Measurements from ENCODE around the gene GNPTAB.
"Not testable (repeated sequence)": the region's sequence is repeated elsewhere in the genome, so short reads cannot be mapped to it uniquely, and the experiment has no call there.

The GNPTAB gene

DNA sequence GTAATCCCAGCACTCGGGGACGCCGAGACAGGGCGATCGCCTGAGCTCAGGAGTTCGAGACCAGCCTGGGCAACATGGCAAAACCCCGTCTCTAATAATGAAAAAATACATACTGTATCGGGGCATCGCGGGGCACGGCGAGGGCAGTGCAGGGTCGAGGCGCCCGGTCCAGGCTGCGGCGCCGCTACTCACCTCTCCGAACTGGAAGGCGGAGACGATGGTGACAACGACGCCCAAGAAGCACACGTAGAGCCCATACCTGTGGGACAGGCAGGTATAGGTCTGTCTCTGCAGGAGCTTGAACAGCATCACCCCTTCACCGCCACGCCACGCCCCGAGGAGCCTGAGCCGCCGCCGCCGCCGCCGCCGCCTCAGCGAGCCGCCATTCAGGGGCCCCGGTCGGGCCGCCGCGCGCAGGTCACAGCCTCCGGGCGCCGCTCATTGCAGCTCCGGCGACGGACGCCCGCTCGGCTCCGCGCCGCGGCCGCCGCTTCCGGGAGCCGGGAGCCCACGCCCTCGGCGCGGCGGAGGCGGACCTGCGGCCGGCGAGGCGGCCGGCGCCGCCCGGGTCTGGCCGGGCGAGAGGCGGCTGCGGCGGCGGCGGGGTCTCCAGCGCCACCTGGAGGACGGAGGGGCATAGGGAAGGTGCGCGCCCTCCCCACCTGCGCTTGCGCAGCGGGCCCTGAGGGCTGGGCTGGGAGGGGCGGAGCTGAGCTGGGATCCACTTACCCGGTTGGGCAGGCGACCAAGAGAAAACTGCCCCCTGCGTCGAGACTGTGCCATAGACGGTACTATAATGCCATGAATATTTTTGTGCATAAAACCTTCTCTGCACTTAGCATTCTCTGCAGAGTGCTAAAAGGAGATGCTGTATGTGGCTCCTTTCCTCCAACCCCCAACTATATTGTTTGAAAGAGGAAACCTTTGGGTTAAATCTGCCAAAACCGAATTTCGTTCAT lies at the start of gene GNPTAB:
Gene GNPTAB, minus strand, starts transcription at position 593 of the 959 bp plus-strand sequence. Its CDS starts 284 bp downstream, at position 309.
- DNase-seq = peak; percentile 94

DNA sequence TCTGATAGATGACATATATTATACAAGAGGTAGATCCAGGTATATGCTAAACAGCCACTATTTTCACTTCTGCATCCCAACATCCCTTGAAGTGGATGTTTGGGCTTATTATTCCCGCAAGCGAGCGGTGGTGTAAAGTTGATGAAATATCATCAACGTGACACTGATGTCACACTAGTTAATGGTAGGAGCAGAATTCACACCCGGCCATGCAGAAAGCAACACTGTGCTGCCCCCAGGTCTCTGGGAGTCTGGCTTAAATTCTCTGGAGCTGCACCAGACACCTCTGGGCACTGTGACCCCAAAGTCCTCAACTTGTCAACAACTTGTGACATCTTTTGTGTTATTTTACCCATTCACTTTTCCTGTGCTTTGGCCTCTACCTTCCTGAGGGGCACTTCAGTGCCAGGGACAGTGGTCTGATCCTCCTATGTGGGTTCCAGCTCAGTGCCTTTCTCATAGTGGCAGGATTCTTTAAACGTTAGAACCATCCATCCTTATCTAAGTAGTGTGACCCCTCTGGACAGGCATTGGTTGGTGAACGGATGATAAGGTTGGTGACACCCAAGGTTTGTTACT lies 47.6 kb upstream of the GNPTAB start:
- peak; percentile 82 for DNase-seq

DNA sequence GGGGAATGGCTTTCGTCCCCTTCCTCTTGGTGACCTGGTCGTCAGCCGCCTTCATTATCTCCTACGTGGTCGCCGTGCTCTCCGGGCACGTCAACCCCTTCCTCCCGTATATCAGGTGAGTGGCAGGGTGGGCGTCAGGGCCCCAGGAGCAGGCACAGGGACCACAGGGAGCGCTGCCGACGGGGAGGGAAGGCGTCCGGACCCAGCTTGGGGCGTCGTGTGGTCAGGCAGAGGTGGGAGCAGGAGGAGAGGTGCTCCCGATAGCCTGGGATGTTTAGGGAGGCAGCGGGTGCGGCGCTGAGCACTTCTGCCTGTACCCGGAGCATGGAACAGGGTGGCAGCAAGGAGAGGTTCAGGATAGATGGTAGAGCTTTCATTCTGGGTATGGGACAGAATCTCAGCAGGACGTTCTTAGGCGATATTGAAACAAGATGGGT lies 47.1 kb upstream of the GNPTAB start:
- no peak for DNase-seq

DNA sequence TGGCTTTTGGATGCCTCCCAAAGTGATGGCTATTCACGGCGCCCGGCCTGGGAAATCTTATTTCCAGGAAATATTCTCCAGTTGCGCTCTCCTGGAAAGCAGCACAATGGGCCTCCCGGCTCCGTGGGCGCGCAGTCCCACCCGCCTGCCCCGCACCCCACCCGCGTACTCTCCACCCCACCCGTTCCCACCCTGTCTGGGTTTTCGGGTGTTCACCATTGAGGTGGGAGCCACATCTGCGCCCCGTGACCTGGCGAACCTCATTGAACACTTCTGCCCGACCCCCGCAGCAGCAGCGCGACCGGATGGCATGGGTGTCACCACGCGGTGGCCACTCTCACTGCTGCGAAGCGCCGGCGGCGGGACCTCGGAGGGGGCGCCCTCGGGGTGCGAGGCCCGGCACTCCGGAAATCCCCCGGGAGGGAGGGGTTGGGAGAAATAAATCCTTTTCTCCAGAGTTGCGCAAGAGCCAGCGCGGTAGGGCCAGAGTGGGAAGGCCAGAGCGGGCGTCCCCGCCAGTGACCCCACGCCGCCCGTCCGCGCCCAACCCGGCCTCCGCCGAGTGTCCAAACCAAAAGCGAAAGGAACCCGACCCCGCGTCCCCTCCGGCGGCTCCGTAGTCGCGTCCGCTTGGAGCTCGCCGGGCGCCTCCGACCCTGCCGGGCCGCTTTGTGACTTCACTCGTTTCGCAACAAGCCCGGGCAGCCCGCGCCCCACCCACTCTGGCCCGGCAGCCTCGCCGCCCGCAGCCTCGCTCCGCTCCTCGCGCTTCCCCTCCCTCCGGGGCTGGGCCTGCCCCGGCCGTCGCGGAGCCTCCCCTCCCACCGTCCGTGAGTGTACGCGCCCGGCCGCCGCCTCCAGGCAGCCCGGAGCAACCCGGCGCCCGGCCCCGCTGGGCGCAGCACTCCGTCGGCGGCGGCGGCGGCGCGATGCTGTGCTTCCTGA lies 46.4 kb upstream of the GNPTAB start, which contains the start of gene DRAM1:
Gene DRAM1, plus strand, starts transcription at position 720 of the 945 bp plus-strand sequence. Its CDS starts 210 bp downstream, at position 930.
- peak; percentile 98 for DNase-seq

DNA sequence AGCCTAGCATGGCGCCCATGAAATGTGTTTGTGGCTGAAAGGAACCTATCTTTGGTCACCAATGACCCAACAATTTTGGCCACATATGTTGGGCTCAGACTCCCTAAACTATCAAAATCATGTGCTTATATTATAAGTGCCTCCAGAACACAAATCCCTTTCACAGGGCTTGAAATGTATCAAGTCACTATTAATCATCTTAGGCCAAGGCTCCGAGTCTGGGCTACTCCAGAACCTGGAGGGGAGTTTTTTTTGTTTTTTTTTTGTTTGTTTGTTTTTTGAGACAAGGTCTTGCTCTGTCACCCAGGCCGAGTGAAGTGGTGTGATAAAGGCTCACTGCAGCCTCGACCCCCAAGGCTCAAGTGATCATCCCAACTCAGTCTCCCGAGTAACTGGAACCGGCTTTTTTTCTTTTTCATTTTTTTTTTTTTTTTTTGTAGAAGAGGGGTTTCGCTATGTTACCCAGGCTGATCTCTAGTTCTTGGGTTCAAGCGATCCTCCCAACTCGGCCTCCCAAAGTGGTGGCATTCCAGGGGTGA lies 45.6 kb upstream of the GNPTAB start:
- DNase-seq = no peak

DNA sequence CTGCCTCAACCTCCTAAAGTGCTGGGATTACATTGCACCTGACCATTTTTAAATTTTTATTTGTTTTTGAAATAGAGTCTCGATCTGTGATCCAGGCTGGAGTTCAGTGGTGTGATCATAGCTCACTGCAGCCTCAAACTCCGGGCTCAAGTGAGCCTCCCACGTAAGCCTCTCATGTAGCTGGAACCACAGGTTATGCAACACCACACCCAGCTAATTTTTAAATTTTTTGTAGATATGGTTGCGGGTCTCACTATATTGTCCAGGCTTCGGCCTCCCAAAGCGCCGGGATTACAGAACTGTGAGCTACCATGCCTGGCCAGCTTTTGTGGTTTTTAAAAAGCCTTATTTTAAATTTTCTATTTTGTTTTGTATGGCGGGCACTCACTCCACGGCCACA lies 44.4 kb upstream of the GNPTAB start:
- DNase-seq = peak; percentile 71

DNA sequence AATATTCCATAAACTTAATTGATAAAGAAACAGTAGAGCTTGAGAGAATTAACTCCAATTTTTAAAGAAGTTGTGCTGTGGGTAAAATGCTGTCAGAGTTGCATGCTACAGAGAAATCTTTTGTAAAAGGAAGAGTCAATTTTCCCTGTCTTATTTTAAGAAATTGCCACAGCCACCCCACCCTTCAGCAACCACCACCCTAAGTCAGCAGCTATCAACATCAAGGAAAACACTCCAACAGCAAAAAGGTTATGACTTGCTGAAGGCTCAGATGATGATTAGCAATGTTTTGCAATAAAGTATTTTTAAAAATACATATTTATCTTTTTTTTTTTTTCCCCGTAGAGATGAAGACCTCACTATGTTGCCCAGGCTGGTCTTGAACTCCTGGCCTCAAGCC lies 40.2 kb upstream of the GNPTAB start:
- peak; percentile 75 for DNase-seq

DNA sequence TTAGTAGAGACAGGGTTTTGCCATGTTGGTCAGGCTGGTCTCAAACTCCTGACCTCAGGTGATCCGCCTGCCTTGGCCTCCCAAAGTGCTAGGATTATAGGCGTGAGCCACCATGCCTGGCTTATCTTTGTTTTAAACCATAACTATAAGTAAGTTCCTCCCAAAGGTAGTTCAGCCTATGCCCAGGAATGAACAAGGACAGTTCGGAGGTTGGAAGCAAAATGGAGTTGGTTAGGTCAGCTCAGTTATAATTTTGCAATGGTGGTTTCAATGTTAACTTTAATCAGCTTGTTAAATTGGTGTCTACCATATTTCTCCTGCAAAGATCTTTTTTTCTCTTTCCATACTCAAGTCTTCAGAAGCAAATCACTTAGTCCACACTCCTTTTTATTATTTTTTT lies 36.9 kb upstream of the GNPTAB start:
- not testable (repeated sequence) for DNase-seq

DNA sequence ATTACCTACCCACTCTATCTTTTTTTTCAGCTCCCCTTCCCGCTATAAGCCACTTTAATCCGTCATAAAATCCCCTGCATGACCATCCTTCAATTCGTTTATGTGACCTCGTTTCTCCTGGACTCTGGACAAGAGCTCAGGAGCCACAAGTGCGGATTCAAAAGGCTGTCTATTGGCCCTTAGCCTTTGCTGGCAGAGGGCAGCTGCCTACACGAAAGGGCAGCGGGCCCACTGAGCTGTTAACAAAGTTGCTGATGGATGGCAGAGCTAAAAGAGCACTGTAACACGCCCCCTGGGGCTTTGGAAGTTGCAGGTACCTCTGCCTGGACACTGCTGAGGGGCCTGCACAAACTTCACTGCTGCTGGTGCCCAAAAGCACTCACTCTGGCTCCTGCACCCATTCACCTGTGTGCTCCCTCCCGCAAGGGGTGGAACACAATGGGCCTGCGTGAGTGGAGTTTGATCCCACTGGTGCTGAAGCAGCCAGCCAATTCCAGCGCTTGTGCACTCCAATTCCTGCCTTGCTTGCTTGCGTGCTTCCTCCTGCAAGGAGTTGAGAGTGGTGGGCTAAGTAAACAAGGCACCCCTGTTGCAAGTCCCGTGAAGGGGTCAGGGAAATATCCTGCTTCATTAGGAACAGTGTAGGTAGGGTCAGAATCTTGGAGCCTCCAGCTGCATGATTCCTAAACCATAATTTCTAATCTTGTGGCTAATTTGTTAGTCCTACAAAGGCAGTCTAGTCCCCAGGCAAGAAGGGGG lies 36.0 kb upstream of the GNPTAB start:
- DNase-seq = no peak

DNA sequence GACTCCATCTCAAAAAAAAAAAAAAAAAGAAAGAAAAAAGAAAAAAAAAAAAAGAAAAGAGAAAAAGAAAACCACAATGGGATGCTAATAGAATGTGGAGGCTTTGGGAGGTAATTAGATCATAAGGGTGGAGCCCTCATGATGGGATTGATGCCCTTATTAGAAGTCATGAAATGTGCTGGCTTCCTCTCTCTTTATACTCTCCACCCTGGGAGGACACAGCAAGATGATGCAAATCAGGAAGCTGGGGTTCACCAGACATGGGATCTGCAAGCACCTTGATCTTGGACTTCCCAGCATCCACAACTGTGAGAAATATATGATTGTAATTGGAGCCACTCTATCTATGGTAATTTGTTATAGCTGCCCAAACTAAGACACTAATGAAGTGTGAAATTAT lies 33.2 kb upstream of the GNPTAB start:
- DNase-seq = peak; percentile 88

DNA sequence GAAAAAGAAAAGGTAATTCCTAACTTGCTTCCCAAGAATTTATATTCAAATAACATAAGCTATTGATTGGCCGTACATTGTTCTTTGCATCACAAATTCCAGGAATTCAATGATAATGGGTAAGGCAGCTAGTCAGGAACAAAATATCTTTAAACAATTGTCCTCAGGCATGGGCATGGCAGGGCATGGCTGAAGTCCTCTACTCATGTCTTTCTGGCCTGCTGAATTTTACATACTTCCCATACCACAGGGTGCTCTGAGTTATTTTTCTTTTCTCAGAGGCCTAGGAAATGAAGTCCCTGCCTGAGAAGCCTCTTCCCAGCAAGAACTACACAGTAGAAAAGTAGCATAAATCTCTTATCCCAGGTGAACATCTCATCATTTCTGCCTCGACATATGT lies 31.5 kb upstream of the GNPTAB start:
- no peak for DNase-seq

DNA sequence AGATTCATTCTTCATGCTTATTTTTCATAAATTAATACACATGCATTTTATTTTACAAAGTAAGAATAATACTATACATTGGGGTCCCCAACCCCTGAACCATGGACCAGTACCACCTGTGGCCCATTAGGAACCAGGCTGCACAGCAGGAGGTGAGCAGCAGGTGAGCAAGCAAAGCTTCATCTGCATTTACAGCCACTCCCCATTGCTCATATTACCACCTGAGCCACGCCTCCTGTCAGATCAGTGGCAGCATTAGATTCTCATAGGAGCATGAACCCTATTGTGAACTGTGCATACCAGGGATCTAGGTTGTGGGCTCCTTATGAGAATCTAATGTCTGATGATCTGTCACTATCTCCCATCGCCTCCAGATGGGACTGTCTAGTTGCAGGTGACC lies 30.9 kb upstream of the GNPTAB start:
- DNase-seq = not testable (repeated sequence)

DNA sequence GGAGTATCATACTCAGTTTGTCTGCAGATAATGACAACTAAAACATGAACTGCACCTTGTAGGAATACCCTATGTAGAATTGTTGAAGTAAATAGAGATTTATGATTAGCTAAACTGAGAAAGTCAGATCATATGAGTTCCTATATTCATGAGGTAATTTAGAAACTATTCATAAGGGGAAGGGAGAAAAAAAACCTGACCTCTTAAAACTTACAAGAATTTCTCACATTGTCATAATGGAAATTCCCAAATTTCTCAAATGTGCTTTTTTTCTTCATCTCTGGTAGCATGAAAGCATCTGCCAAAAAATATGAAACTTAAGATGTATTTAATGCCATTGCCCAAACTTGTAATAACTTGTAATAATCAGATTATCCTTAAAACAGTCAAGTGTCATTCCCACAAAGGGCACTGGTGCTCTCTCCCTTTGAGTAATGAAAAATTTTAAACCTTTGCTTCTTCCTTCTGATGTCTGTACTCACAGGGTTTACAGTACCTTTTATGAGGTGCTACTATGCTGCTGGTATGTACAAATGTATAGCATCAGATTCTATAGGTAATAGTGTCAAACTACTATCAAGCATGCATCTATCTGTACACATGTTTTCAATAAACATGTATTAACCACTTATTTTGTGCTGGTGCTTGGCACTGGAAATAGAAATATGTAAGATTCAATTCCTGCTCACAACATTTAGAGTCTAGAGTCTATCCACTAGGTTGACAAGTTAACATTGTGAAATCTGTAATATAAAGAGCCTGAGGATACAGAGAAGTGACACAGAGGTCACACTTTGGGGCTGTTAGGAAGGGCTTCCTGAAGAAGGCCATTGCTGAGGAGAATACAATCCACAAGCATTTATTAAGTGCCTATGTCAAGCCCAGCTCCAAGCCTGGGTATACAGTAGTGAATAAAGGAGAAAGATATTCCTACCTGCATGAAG lies 29.2 kb upstream of the GNPTAB start:
- DNase-seq = peak; percentile 99

DNA sequence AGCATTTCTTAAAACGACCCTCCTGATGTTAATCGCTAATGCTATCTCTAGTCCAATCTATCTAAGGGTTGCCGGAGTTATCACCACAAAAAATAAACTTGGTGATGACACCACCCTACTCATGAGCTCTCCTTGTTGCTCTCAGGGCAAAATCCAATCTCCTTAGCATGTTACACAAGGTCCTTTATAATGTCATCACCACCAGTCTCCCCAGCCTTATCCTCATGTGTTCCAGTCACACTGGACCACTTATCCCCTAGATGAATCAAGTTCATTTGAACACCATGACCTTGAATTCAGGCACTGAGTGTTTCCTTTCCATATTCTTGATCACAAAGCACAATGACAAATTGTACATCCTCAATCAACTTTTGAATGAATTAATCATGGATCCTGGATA lies 27.6 kb upstream of the GNPTAB start:
- peak; percentile 84 for DNase-seq

DNA sequence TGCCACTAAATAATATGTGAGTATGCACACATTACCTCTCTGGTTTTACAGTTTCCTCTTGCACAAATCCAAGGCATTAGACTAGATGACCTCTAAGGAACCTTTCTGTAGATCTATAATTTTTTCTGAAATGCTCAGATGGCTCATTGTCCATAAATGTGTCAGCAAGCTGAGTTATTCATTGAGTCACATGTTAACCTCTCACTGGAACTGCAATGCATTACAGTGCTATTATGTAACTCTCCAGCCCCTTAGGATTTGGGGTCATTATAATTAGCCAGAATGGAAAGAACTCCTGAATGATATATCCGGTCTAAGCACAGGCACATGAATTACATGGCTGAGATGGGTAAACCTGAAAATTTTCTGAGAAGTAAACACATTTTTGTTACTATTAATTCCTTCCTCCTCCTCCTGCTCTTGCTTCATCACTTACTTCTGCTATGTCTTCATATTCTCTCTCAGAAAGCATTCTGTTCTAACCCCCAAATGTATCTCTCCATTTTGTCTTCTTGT lies 26.3 kb upstream of the GNPTAB start:
- peak; percentile 95 for DNase-seq

DNA sequence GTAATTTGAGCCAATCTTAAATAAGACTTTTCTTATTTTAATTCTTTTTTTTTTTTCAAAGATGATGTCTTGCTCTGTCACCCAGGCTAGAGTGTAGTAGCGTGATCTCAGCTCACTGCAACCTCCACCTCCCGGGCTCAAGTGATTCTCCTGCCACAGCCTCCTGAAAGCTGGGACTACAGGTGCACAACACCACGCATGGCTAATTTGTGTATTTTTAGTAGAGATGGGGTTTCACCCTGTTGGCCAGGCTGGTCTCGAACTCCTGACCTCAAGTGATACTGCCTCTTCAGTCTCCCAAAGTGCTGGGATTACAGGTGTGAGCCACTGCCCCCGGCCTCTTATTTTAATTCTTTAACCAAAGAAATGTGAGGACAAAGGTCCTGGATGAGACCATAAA lies 25.9 kb upstream of the GNPTAB start:
- not testable (repeated sequence) for DNase-seq

DNA sequence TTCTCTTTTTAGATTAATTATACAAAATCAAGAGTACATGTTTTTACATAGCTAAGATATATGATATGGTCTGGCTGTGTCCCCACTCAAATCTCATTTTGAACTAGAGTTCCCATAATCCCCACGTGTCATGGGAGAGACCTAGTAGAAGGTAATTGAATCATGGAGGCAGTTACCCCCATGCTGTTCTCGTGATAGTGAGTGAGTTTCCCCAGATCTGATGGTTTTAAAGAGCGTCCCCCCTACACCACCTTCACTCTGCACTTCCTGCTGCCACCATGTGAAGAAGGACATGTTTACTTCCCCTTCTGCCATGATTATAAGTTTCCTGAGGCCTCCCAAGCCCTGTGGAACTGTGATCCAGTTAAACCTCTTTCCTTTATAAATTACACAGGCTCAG lies 25.2 kb upstream of the GNPTAB start:
- DNase-seq = no peak

DNA sequence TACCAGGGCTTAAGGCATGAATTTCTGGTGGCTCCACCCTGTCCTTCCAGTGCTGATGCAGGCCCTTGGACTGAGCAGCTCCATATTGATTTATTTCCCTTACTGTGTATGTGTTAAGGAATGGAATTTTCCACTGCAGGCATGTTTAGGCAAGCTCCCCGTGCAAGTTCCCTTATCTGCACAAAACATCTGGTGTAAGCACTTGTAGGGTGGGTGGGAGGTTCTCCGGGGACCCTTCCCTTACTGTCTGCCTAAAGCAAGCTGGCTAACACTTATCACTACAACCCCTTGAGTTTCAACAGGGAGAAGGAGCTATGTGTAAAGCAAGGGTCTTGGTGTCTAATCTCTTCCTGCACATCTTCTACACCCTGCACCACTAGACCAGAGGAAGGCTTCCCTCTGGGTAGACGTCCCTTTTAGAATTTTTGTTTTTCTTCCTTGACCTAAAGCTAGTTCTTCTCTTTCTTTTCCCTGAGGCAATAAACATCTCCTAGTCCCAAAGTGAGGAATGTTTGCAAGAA lies 24.7 kb upstream of the GNPTAB start:
- no peak for DNase-seq

DNA sequence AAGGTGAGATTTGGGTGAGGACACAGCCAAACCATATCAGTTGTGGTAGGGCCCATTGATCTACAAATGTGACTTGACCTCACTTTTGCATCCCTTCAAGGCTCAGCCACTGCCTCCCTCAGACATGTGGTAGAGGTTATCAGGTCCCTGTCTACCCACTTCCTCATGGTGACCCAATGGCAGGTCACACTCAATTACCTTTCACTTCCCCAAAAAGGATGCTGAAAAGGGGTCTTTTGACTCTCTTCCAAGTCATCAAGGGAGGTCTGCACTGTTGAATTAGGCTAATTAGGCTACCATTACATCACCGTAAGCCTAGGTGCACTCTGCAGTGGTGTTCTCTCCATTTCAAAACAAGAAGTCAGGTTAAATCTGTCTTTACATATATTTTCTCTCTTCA lies 24.0 kb upstream of the GNPTAB start:
- DNase-seq = no peak

DNA sequence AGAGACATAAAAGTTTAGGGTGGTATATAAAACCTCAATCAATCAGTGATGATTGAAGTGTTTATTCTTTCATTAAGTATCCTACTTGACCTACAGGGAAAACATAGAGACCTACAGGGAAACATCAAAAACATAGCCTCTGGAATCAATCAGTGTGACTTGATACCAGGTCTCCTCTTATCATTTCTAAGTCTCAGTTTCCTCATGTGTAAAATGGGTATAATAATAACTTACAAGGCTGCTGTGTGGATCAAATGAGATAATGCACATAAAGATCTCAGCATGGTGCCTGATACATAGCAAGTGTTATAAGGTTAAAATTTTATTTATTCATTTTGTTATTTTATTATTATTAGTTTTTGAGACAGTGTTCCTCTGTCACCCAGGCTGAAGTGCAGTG lies 22.2 kb upstream of the GNPTAB start:
- no peak for DNase-seq

All from inflammatory macrophage treated with lipopolysaccharide for 4 hours (primary cell).